Thoracic aorta (tissue), 2 donors: Measurements from ENCODE around the gene FNDC3B. TPM values are rescaled to one million over a fixed set of nuclear protein-coding genes. Genes with fewer than 3 reads are reported as not detected.

Experiments
- ATAC-seq: fragments of 150-250 bp; one replicate; pipeline ENCODE4 v1.8.0; 2017; ENCODE audit warnings: low read depth; ENCODE audit not compliant: insufficient number of reproducible peaks, low FRiP score
- DNase-seq: peaks from one replicate; pipeline ENCODE4 v3.0.0-alpha.2; 2020; ENCODE audit warnings: low spot score
- H3K27ac ChIP-seq, 2 donors: fragments of 200-600 bp; sonication (generic); 1 replicate in 1 of 2; 2 replicates in 1 of 2; pipeline ENCODE4 v1.5.1; 2016; ENCODE audit warnings: mild to moderate bottlenecking in 2 of 2, moderate library complexity in 2 of 2
- H3K27me3 ChIP-seq: fragments of 200-600 bp; sonication (generic); replicated peaks from 2 replicates; pipeline ENCODE4 v1.6.0; 2016; ENCODE audit warnings: mild to moderate bottlenecking; ENCODE audit not compliant: insufficient read depth
- H3K36me3 ChIP-seq: fragments of 200-600 bp; sonication (generic); one replicate; pipeline ENCODE4 v1.5.1; 2016
- H3K4me1 ChIP-seq, 2 donors: fragments of 200-600 bp; sonication (generic); 1 replicate in 1 of 2; 2 replicates in 1 of 2; pipeline versions ENCODE4 v1.5.1 to v1.6.0; 2016; ENCODE audit warnings: low read depth in 2 of 2, mild to moderate bottlenecking in 1 of 2; ENCODE audit not compliant: control insufficient read depth in 1 of 2
- H3K4me3 ChIP-seq: fragments of 200-600 bp; sonication (generic); 2 replicates; pipeline ENCODE4 v1.5.1; 2016; ENCODE audit warnings: mild to moderate bottlenecking
- H3K9me3 ChIP-seq: fragments of 200-600 bp; sonication (generic); 2 replicates; pipeline ENCODE4 v1.5.1; 2016
- CTCF ChIP-seq: fragments of 200-600 bp; sonication (generic); IDR thresholded peaks from one replicate; pipeline ENCODE4 v1.5.1; 2019; ENCODE audit warnings: antibody characterized with exemption
- total RNA-seq, 2 donors: library from RNA; depleted of rRNA; stranded (reverse); fragments of >200 nt; gene quantifications; one replicate each; pipeline versions ENCODE4 v1.1.0 to v1.2.3, GENCODE V29; 2016

FNDC3B gene
- total RNA-seq, 2 donors from 2014 or later = 113 to 163 TPM

GRCh38 chr3:172056416-172056815, 17.0 kb downstream of the FNDC3B start:
- Histone ChIP-seq H3K4me1 (peaks cover 54 to 79% of the 10 kb centered on the region in 2 donors), H3K27me3 (no peaks in the 10 kb centered on the region), H3K9me3 (no peaks in the 10 kb centered on the region), H3K4me3 (no peak overlapping the region), H3K27ac (peak overlapping the region; percentile 17 to 58), H3K36me3 (peaks cover 4% of the 10 kb centered on the region)
- ATAC-seq = no peak
- no peak for TF ChIP-seq CTCF
- DNase-seq = no peak

GRCh38 chr3:172057059-172057458, 17.7 kb downstream of the FNDC3B start:
- no peak overlapping the region for H3K4me3 ChIP-seq
- H3K4me1 ChIP-seq = peaks cover 58 to 86% of the 10 kb centered on the region in 2 donors
- no peaks in the 10 kb centered on the region for H3K27me3 ChIP-seq
- peak overlapping the region in 1 of 2 donors; percentile 17 for H3K27ac ChIP-seq
- TF ChIP-seq CTCF = no peak
- H3K9me3 ChIP-seq = no peaks in the 10 kb centered on the region
- peaks cover 4% of the 10 kb centered on the region for H3K36me3 ChIP-seq
- DNase-seq (no peak), ATAC-seq (no peak)

- no peak overlapping the region for H3K4me3 ChIP-seq
- peaks cover 65 to 93% of the 10 kb centered on the region in 2 donors for H3K4me1 ChIP-seq
- ATAC-seq (no peak), DNase-seq (no peak)
- no peak overlapping the region for H3K27ac ChIP-seq
- no peaks in the 10 kb centered on the region for H3K36me3 ChIP-seq
- no peaks in the 10 kb centered on the region for H3K9me3 ChIP-seq
- no peak for TF ChIP-seq CTCF
- no peaks in the 10 kb centered on the region for H3K27me3 ChIP-seq
Observed at GRCh38 chr3:172057624-172058327, 18.4 kb downstream of the FNDC3B start.

- H3K27me3 ChIP-seq = no peaks in the 10 kb centered on the region
- no peak overlapping the region for H3K27ac ChIP-seq
- DNase-seq = no peak
- H3K9me3 ChIP-seq = no peaks in the 10 kb centered on the region
- no peak for TF ChIP-seq CTCF
- H3K4me1 ChIP-seq = peaks cover 74 to 98% of the 10 kb centered on the region in 2 donors
- ATAC-seq = no peak
- H3K4me3 ChIP-seq = no peak overlapping the region
- no peaks in the 10 kb centered on the region for H3K36me3 ChIP-seq
Observed at GRCh38 chr3:172059532-172059931, 20.2 kb downstream of the FNDC3B start.

- ATAC-seq = no peak
Observed at GRCh38 chr3:172060234-172060633, 20.9 kb downstream of the FNDC3B start.

More at GRCh38 chr3:172060234-172060633, 20.9 kb downstream of the FNDC3B start:
- no peak overlapping the region for H3K4me3 ChIP-seq
- H3K36me3 ChIP-seq = no peaks in the 10 kb centered on the region
- no peaks in the 10 kb centered on the region for H3K27me3 ChIP-seq
- peaks cover 74 to 98% of the 10 kb centered on the region in 2 donors for H3K4me1 ChIP-seq
- no peaks in the 10 kb centered on the region for H3K9me3 ChIP-seq
- no peak for TF ChIP-seq CTCF
- no peak for DNase-seq
- H3K27ac ChIP-seq = peak overlapping the region in 1 of 2 donors; percentile 14
